Fibroblast of villous mesenchyme (primary cell): ENCODE results near the gene TTC7B. TPM values are rescaled to one million over a fixed set of nuclear protein-coding genes. Genes with fewer than 3 reads are reported as not detected.

Source experiments
- DNase-seq: peaks from one replicate; pipeline ENCODE4 v3.0.0-alpha.2; 2010; ENCODE audit warnings: low read depth
- H3K4me3 ChIP-seq: 2 replicates; pipeline ENCODE4 v1.5.1; 2011; ENCODE audit warnings: low read depth, mild to moderate bottlenecking, low read length
- CTCF ChIP-seq: IDR thresholded peaks from 2 replicates; pipeline ENCODE4 v1.5.1; 2012; ENCODE audit warnings: low read depth, mild to moderate bottlenecking, low read length; ENCODE audit not compliant: insufficient read depth
- total RNA-seq: library from RNA; depleted of rRNA; stranded (reverse); fragments of >200 nt; gene quantifications from 2 replicates; pipeline ENCODE4 v1.2.3, GENCODE V29; 2012

Gene TTC7B
- total RNA-seq, 1 donor: 16.8 TPM

GRCh38 chr14:90645842-90646443, 170.3 kb downstream of the TTC7B start:
- peak; percentile 43 for DNase-seq
- no peak overlapping the region for H3K4me3 ChIP-seq
- no peak for TF ChIP-seq CTCF

- no peak for TF ChIP-seq CTCF
- DNase-seq: peak; percentile 95
- H3K4me3 ChIP-seq: no peak overlapping the region
Measured at GRCh38 chr14:90644882-90645281, 171.3 kb downstream of the TTC7B start.

GRCh38 chr14:90643982-90644670, 172.1 kb downstream of the TTC7B start:
- no peak overlapping the region for H3K4me3 ChIP-seq
- no peak for TF ChIP-seq CTCF
- no peak for DNase-seq

- TF ChIP-seq CTCF: no peak
- DNase-seq: peak; percentile 28
- H3K4me3 ChIP-seq: no peak overlapping the region
Measured at GRCh38 chr14:90642244-90642717, 173.9 kb downstream of the TTC7B start.

GRCh38 chr14:90641615-90642243, 174.5 kb downstream of the TTC7B start:
- TF ChIP-seq CTCF: no peak
- DNase-seq: no peak

DNA sequence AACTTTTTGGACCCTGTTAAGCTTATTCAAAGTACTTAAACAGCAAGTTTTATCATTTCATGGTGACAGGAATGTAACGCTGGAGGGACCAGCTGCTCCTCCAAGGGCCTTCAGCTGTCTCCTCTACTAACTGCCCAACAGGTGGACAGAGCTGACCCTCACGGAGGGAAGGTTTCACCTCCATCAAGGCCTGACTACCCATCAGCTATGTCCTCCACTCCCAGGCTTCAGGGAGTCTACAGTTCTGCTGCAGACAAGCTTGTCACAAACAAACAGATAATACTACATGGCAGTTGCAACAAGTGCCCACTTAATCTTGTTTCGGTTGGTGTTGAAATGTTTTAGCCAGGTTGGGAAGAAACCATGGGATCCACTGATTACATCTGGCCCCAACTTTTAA, 175.1 kb downstream of the TTC7B start:
- no peak for TF ChIP-seq CTCF
- DNase-seq: no peak
- no peak overlapping the region for H3K4me3 ChIP-seq

More at GRCh38 chr14:90641615-90642243, 174.5 kb downstream of the TTC7B start:
- no peak overlapping the region for H3K4me3 ChIP-seq
